Muscle of leg (tissue), 11 donors: ENCODE data around the gene ANKRD55. TPM values are rescaled to one million over a fixed set of nuclear protein-coding genes. Genes with fewer than 3 reads are reported as not detected.
"Not testable (repeated sequence)": the region's sequence is repeated elsewhere in the genome, so short reads cannot be mapped to it uniquely, and the experiment has no call there.

Experiments used
- DNase-seq: peaks from one replicate; pipeline ENCODE4 v3.0.0; 2013
- H3K27ac ChIP-seq: one replicate; pipeline ENCODE4 v1.5.1; 2013; ENCODE audit warnings: mild to moderate bottlenecking, low read length, control low read depth
- H3K27me3 ChIP-seq: one replicate; pipeline ENCODE4 v1.6.1; 2013; ENCODE audit warnings: low read length; ENCODE audit not compliant: control insufficient read depth, insufficient read depth
- H3K36me3 ChIP-seq: one replicate; pipeline ENCODE4 v1.6.1; 2013; ENCODE audit warnings: low read length; ENCODE audit not compliant: control insufficient read depth, insufficient read depth
- H3K4me1 ChIP-seq: one replicate; pipeline ENCODE4 v1.6.1; 2013; ENCODE audit warnings: low read length; ENCODE audit not compliant: control insufficient read depth, insufficient read depth
- H3K4me3 ChIP-seq: one replicate; pipeline ENCODE4 v1.5.1; 2013; ENCODE audit warnings: low read length, control low read depth
- H3K9me3 ChIP-seq: replicated peaks from 2 replicates; pipeline ENCODE4 v1.6.1; 2013; ENCODE audit warnings: low read depth, low read length; ENCODE audit not compliant: control insufficient read depth
- WGBS: methylation state at CpG from one replicate; pipeline ENCODE4 v1.1.5; 2013; ENCODE audit warnings: missing lambda C conversion rate; ENCODE audit not compliant: insufficient coverage; 5-methylcytosine and 5-hydroxymethylcytosine counted together
- polyA plus RNA-seq, 8 donors: library from polyadenylated mRNA; unstranded; fragments of 120-200 nt; gene quantifications; one replicate each; pipeline versions ENCODE4 v1.2.1 to v1.2.3, GENCODE V29; 2013; ENCODE audit warnings: inconsistent platforms in 1 of 8, low replicate concordance in 1 of 8; ENCODE audit not compliant: insufficient read length in 8 of 8, insufficient read depth in 1 of 8
- total RNA-seq: library from RNA; stranded (reverse); fragments of 120-200 nt; gene quantifications from one replicate; pipeline ENCODE4 v1.2.4, GENCODE V29; 2013

Gene ANKRD55
- total and polyA plus RNA-seq, 9 donors, result 0.19 to 1.0 (median 0.32) TPM; not detected in 1

- Histone ChIP-seq H3K36me3 (no peaks in the 10 kb centered on the region), H3K4me3 (no peak overlapping the region), H3K27me3 (no peaks in the 10 kb centered on the region), H3K27ac (no peak overlapping the region), H3K9me3 (no peaks in the 10 kb centered on the region), H3K4me1 (no peaks in the 10 kb centered on the region)
- 93% methylated on average over 5 of the region's 6 CpGs for WGBS
- peak; percentile 27 for DNase-seq
Measured at GRCh38 chr5:56270058-56270457, 36.9 kb upstream of the ANKRD55 start.

- peak; percentile 75 for DNase-seq
- H3K9me3 ChIP-seq, result no peaks in the 10 kb centered on the region
- no peak overlapping the region for H3K4me3 ChIP-seq
- H3K4me1 ChIP-seq, result no peaks in the 10 kb centered on the region
- no peaks in the 10 kb centered on the region for H3K36me3 ChIP-seq
- H3K27me3 ChIP-seq, result no peaks in the 10 kb centered on the region
- WGBS, result 37% methylated on average over 6 of the region's 6 CpGs
- H3K27ac ChIP-seq, result no peak overlapping the region
Measured at GRCh38 chr5:56269216-56269927, 36.2 kb upstream of the ANKRD55 start.

DNA sequence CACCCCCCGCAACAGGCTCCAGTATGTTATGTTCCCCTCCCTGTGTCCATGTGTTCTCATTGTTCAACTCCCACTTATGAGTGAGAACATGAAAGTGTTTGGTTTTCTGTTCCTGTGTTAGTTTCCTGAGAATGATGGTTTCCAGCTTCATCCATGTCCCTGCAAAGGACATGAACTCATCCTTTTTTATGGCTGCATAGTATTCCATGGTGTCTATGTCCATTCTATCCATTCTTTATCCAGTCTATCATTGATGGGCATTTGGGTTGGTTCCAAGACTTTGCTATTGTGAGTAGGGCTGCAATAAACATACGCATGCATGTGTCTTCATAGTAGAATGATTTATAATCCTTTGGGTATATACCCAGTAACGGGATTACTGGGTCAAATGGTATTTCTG lies 35.6 kb upstream of the ANKRD55 start:
- H3K4me3 ChIP-seq, H3K27me3 ChIP-seq, H3K36me3 ChIP-seq, H3K9me3 ChIP-seq, H3K27ac ChIP-seq, H3K4me1 ChIP-seq, DNase-seq: not testable (repeated sequence)
- no CpG with 5 or more reads among the region's 3 CpGs for WGBS

DNA sequence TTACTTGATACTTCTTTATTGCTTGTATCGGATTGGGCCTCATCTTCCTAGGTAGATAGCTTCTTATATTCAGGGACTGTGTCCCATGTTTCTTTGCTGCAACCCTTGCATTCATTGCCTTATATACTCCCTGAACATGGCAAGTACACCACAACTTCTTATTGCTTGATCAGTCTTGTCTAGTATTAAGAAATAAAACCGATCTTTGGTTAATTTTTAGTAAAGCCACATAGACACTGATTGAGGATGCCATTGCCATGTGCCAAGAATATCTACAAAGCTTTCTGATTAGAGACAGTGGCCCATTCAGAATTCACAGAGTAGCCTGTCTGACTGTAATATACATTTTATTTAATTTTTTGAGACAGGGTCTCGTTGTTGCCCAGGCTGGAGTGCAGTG lies 34.7 kb upstream of the ANKRD55 start:
- no peaks in the 10 kb centered on the region for H3K36me3 ChIP-seq
- no peaks in the 10 kb centered on the region for H3K9me3 ChIP-seq
- H3K27ac ChIP-seq, result no peak overlapping the region
- H3K4me1 ChIP-seq, result no peaks in the 10 kb centered on the region
- WGBS, result no CpG with 5 or more reads among the region's 3 CpGs
- H3K4me3 ChIP-seq, result no peak overlapping the region
- DNase-seq, result no peak
- no peaks in the 10 kb centered on the region for H3K27me3 ChIP-seq

DNA sequence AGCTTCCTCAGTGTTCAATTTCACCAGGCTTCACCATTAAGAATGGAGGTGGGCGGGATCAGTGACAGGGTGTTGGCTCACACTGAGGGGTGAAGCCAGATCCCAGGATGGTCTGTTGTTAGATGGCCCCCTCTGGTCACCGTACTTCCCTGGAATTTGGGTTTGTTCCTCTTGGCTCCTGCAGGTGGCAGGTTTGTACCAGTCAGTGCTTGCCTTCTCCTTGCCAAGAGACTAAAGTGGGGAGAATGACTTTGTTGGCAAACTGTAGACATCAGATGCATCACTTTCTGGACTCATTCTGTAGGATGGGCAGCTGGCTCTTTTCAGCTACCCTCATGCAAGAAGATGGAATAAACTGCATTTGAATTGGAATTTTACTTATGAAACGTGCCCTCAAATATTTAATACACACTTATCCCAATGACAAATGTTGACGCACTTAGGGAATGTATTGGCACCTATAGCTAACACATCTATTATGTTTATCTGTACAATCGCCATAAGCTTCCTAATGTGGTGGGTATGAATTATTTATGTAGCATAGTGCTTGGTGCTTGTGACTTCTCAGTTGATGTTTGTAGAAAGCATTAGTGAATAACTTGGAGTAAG lies 31.4 kb upstream of the ANKRD55 start:
- Histone ChIP-seq H3K36me3 (no peaks in the 10 kb centered on the region), H3K27ac (no peak overlapping the region), H3K9me3 (no peaks in the 10 kb centered on the region), H3K27me3 (no peaks in the 10 kb centered on the region), H3K4me1 (no peaks in the 10 kb centered on the region), H3K4me3 (no peak overlapping the region)
- WGBS, result 100% methylated on average over 1 of the region's 5 CpGs
- peak; percentile 32 for DNase-seq

DNA sequence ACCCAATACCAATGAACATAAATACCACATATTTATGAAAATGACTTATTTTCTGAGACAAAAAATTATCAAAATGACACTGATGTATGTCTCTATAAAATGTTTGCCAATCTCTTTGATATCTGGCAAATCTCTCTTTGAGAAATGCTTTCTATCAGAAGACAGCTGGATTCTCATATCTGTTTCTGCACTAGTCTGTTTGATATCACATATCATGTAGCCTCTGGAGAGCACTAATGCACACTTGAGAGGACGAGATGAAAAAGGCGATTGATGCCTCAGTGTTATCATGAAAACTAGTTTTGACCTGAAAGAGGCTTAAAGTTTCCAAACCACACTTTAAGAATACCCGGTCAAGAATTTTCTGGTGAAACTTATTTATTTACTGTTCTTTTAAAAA lies 29.1 kb upstream of the ANKRD55 start:
- Histone ChIP-seq H3K27ac (no peak overlapping the region), H3K27me3 (no peaks in the 10 kb centered on the region), H3K4me1 (no peaks in the 10 kb centered on the region), H3K4me3 (no peak overlapping the region), H3K9me3 (no peaks in the 10 kb centered on the region), H3K36me3 (no peaks in the 10 kb centered on the region)
- no CpG with 5 or more reads among the region's 3 CpGs for WGBS
- DNase-seq, result no peak

DNA sequence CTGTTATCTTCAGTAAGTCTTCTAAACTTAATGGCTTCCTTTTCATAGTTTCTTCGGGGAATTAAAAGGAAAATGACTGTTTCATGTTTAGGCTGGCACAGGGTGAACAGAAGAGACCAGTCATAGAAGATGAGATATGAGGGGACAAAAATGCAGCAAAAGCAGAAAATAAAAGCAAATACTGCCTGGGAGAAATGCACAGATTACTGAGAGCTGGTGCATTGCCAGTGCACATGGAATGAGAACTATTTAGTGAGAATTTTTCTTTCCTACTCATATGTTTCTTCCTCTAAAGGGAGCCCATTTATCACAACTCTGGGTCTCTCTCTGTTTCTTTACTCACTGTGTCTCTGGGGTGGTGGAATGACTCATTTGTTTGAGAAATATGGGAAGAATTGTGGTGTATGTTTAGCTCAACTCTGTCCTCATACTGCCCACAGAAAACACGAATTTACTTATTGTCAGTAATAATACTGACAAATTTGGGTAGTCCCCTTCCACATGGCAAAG lies 25.9 kb upstream of the ANKRD55 start:
- peak; percentile 88 for DNase-seq
- no CpG with 5 or more reads among the region's 2 CpGs for WGBS
- H3K4me3 ChIP-seq, result no peak overlapping the region
- H3K36me3 ChIP-seq, result no peaks in the 10 kb centered on the region
- no peaks in the 10 kb centered on the region for H3K27me3 ChIP-seq
- no peaks in the 10 kb centered on the region for H3K9me3 ChIP-seq
- H3K4me1 ChIP-seq, result no peaks in the 10 kb centered on the region
- peak overlapping the region; percentile 11 for H3K27ac ChIP-seq

DNA sequence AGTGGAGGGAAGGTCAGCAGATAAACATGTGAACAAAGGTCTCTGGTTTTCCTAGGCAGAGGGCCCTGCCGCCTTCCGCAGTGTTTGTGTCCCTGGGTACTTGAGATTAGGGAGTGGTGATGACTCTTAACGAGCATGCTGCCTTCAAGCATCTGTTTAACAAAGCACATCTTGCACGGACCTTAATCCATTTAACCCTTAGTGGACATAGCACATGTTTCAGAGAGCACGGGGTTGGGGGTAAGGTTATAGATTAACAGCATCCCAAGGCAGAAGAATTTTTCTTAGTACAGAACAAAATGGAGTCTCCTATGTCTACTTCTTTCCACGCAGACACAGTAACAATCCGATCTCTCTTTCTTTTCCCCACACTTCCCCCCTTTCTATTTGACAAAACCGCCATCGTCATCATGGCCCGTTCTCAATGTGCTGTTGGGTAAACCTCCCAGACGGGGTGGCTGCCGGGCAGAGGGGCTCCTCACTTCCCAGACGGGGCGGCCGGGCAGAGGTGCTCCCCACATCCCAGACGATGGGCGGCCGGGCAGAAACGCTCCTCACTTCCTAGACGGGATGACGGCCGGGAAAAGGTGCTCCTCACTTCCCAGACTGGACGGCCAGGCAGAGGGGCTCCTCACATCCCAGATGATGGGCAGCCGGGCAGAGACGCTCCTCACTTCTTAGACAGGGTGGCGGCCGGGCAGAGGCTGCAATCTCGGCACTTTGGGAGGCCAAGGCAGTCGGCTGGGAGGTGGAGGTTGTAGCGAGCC lies 24.8 kb upstream of the ANKRD55 start:
- H3K36me3 ChIP-seq, DNase-seq, H3K27me3 ChIP-seq, H3K4me1 ChIP-seq, H3K27ac ChIP-seq, H3K4me3 ChIP-seq, H3K9me3 ChIP-seq: not testable (repeated sequence)
- WGBS, result 96% methylated on average over 13 of the region's 30 CpGs

DNA sequence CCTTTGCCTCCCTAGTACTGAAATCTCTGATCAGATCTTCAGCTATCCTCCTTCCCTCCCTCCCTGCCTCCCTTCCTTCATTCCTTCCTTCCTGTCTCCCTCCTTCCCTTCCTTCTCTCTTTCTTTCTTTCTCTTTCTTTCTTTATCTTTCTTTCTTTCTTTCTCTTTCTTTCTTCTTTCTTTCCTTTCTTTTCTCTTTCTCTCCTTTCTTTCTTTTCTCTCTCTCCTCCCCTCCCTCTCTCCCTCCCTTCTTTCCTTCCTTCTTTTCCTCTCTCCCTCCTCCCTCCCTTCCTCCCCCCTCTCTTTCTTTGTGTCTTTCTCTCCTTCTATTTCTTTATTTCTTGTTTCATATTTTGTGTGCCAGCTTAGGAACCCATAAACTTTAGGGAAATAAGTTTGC lies 23.9 kb upstream of the ANKRD55 start:
- H3K36me3 ChIP-seq, result no peaks in the 10 kb centered on the region
- no peak overlapping the region for H3K27ac ChIP-seq
- no peaks in the 10 kb centered on the region for H3K27me3 ChIP-seq
- no peaks in the 10 kb centered on the region for H3K4me1 ChIP-seq
- H3K9me3 ChIP-seq, result no peaks in the 10 kb centered on the region
- H3K4me3 ChIP-seq, result no peak overlapping the region
- no peak for DNase-seq

DNA sequence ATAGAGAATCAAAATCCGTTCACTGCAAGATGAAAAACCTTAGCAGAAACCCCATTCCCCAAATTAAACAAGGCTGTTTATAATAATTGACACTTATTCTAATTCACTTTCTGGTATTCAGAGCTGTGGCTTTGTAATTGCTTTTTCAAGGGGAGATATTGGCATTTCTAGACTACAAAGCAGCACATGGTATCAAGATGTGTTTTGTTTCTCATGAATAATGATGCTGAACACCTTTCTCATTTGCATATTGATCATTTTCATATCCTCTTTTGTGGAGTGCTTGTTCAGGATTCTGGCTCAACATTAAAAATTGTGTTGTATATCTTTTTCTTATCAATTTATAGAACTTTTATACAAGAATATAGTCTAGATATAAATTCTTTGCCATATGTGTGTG lies 22.4 kb upstream of the ANKRD55 start:
- no CpG with 5 or more reads among the region's 1 CpG for WGBS
- Histone ChIP-seq H3K27me3 (no peaks in the 10 kb centered on the region), H3K36me3 (no peaks in the 10 kb centered on the region)

More for the DNA sequence above, 22.4 kb upstream of the ANKRD55 start:
- DNase-seq, result no peak
- H3K27ac ChIP-seq, result no peak overlapping the region
- H3K4me3 ChIP-seq, result no peak overlapping the region
- H3K4me1 ChIP-seq, result no peaks in the 10 kb centered on the region
- no peaks in the 10 kb centered on the region for H3K9me3 ChIP-seq
